WTC11 (cell line): ENCODE measurements around the gene MIEF2. TPM values are rescaled to one million over a fixed set of nuclear protein-coding genes. Genes with fewer than 3 reads are reported as not detected.

Experiments
- ATAC-seq: fragments of 200-7000 bp; cut with Tn5 transposase; 2 replicates; pipeline ENCODE4 v1.10.0; 2021; ENCODE audit warnings: mild to moderate bottlenecking, moderate library complexity
- CTCF ChIA-PET: fragments of 300-600 bp; sonication (Branson Sonifier 250); formaldehyde crosslinking; loops from one replicate; lab custom pipeline; 2021; ENCODE audit warnings: antibody characterized with exemption; lab: Charles Lee
- POLR2A ChIA-PET: fragments of 350-600 bp; sonication (Branson Sonifier 250); formaldehyde crosslinking; loops from one replicate; lab custom pipeline; 2021; ENCODE audit warnings: antibody characterized with exemption; lab: Charles Lee
- DNase-seq: peaks from one replicate; pipeline ENCODE4 v3.0.0; 2021; ENCODE audit warnings: low spot score
- H3K27ac Mint-ChIP-seq: 2 replicates; pipeline ENCODE4 v1.8.0; 2021; ENCODE audit warnings: mixed read lengths
- H3K27me3 Mint-ChIP-seq: 2 replicates; pipeline ENCODE4 v1.8.0; 2021; ENCODE audit warnings: low read depth, mild to moderate bottlenecking, moderate library complexity, mixed read lengths
- H3K36me3 Mint-ChIP-seq: 2 replicates; pipeline ENCODE4 v1.8.0; 2021; ENCODE audit warnings: mixed read lengths
- H3K4me1 Mint-ChIP-seq: 2 replicates; pipeline ENCODE4 v1.8.0; 2022; ENCODE audit warnings: mixed read lengths
- H3K4me3 Mint-ChIP-seq: 2 replicates; pipeline ENCODE4 v1.8.0; 2021; ENCODE audit warnings: mild to moderate bottlenecking, moderate library complexity, mixed read lengths
- H3K9me3 Mint-ChIP-seq: 2 replicates; pipeline ENCODE4 v1.8.0; 2021; ENCODE audit warnings: mixed read lengths
- ATF2 ChIP-seq: sonication (generic); formaldehyde crosslinking; IDR thresholded peaks from 2 replicates; pipeline ENCODE4 v1.8.1; 2022; ENCODE audit warnings: low read depth, missing genetic modification reagents, borderline replicate concordance
- ATF3 ChIP-seq: sonication (generic); formaldehyde crosslinking; conservative IDR thresholded peaks from 2 replicates; pipeline ENCODE4 v1.8.1; 2022; ENCODE audit warnings: mild to moderate bottlenecking, missing genetic modification reagents
- CBFB ChIP-seq: sonication (generic); formaldehyde crosslinking; IDR thresholded peaks from 2 replicates; pipeline ENCODE4 v1.8.1; 2022; ENCODE audit warnings: mild to moderate bottlenecking, low read depth, missing genetic modification reagents
- CTCF ChIP-seq: fragments of 200-600 bp; IDR thresholded peaks from 2 replicates; pipeline ENCODE4 v1.8.0; 2022; ENCODE audit warnings: antibody characterized with exemption
- E2F4 ChIP-seq: sonication (generic); formaldehyde crosslinking; IDR thresholded peaks from 2 replicates; pipeline ENCODE4 v1.8.1; 2022; ENCODE audit warnings: low read depth, mild to moderate bottlenecking, moderate library complexity, missing genetic modification reagents, borderline replicate concordance
- E2F5 ChIP-seq: sonication (generic); formaldehyde crosslinking; IDR thresholded peaks from 2 replicates; pipeline ENCODE4 v1.8.1; 2022; ENCODE audit warnings: mild to moderate bottlenecking, moderate library complexity, missing genetic modification reagents
- ELF4 ChIP-seq: sonication (generic); formaldehyde crosslinking; IDR thresholded peaks from 2 replicates; pipeline ENCODE4 v1.8.1; 2022; ENCODE audit warnings: low read depth, mild to moderate bottlenecking, moderate library complexity, missing genetic modification reagents
- ETV6 ChIP-seq: sonication (generic); formaldehyde crosslinking; IDR thresholded peaks from 2 replicates; pipeline ENCODE4 v1.8.1; 2022; ENCODE audit warnings: mild to moderate bottlenecking, missing genetic modification reagents
- GRHL2 ChIP-seq: fragments of 250-450 bp; sonication (Bioruptor Pico); IDR thresholded peaks from 2 replicates; pipeline ENCODE4 v1.8.0; 2022; ENCODE audit warnings: mild to moderate bottlenecking, moderate library complexity; ENCODE audit not compliant: insufficient replicate concordance, severe bottlenecking
- HMGA2 ChIP-seq: fragments of 250-450 bp; sonication (Bioruptor Pico); IDR thresholded peaks from 2 replicates; pipeline ENCODE4 v1.4.0; 2021; ENCODE audit warnings: mild to moderate bottlenecking, moderate library complexity
- IRF2 ChIP-seq: sonication (generic); formaldehyde crosslinking; IDR thresholded peaks from 2 replicates; pipeline ENCODE4 v1.8.0; 2022; ENCODE audit warnings: low read depth, missing genetic modification reagents, borderline replicate concordance
- NFATC4 ChIP-seq: fragments of 250-450 bp; sonication (Bioruptor Pico); IDR thresholded peaks from 2 replicates; pipeline ENCODE4 v1.9.0; 2021; ENCODE audit warnings: mild to moderate bottlenecking
- RELA ChIP-seq: sonication (generic); formaldehyde crosslinking; IDR thresholded peaks from 2 replicates; pipeline ENCODE4 v1.8.1; 2022; ENCODE audit warnings: missing genetic modification reagents, mild to moderate bottlenecking, borderline replicate concordance
- SMAD3 ChIP-seq: sonication (generic); formaldehyde crosslinking; IDR thresholded peaks from 2 replicates; pipeline ENCODE4 v1.8.0; 2022; ENCODE audit warnings: missing genetic modification reagents, mild to moderate bottlenecking, borderline replicate concordance
- SMAD4 ChIP-seq: sonication (generic); formaldehyde crosslinking; IDR thresholded peaks from 2 replicates; pipeline ENCODE4 v1.8.0; 2022; ENCODE audit warnings: mild to moderate bottlenecking, missing genetic modification reagents
- SP1 ChIP-seq: sonication (generic); formaldehyde crosslinking; conservative IDR thresholded peaks from 2 replicates; pipeline ENCODE4 v1.8.1; 2022; ENCODE audit warnings: missing genetic modification reagents
- TEAD1 ChIP-seq: sonication (generic); formaldehyde crosslinking; IDR thresholded peaks from 2 replicates; pipeline ENCODE4 v1.8.0; 2022; ENCODE audit warnings: mild to moderate bottlenecking, missing genetic modification reagents
- ZBTB21 ChIP-seq: sonication (generic); formaldehyde crosslinking; IDR thresholded peaks from 2 replicates; pipeline ENCODE4 v1.8.1; 2023; ENCODE audit warnings: mild to moderate bottlenecking, missing genetic modification reagents, borderline replicate concordance
- ZMAT4 ChIP-seq: fragments of 250-450 bp; sonication (Bioruptor Pico); IDR thresholded peaks from 2 replicates; pipeline ENCODE4 v1.9.0; 2021; ENCODE audit warnings: mild to moderate bottlenecking
- ZNF121 ChIP-seq: sonication (generic); formaldehyde crosslinking; IDR thresholded peaks from 2 replicates; pipeline ENCODE4 v1.8.0; 2023; ENCODE audit warnings: missing genetic modification reagents
- ZNF219 ChIP-seq: sonication (generic); formaldehyde crosslinking; IDR thresholded peaks from 2 replicates; pipeline ENCODE4 v1.8.0; 2023; ENCODE audit warnings: missing genetic modification reagents, mild to moderate bottlenecking, borderline replicate concordance
- ZNF317 ChIP-seq: sonication (generic); formaldehyde crosslinking; IDR thresholded peaks from 2 replicates; pipeline ENCODE4 v1.8.1; 2023; ENCODE audit warnings: low read depth, mild to moderate bottlenecking, moderate library complexity, missing genetic modification reagents, borderline replicate concordance
- ZNF416 ChIP-seq: fragments of 250-450 bp; sonication (Bioruptor Pico); IDR thresholded peaks from 2 replicates; pipeline ENCODE4 v1.9.0; 2021; ENCODE audit warnings: mild to moderate bottlenecking, inconsistent platforms
- total RNA-seq: library from RNA; stranded (reverse); gene quantifications from 3 replicates; pipeline ENCODE4 v1.2.3, GENCODE V29; 2021

MIEF2 gene
- total RNA-seq, 1 experiment from 2014 or later = 18.8 TPM

GRCh38 chr17:18309202-18309601, 48.7 kb downstream of the MIEF2 start:
- ATAC-seq (no peak), DNase-seq (no peak)
- Mint-ChIP-seq H3K27ac (no peak overlapping the region), H3K9me3 (no peaks in the 10 kb centered on the region), H3K27me3 (no peaks in the 10 kb centered on the region), H3K4me3 (no peak overlapping the region), H3K4me1 (peaks cover 21% of the 10 kb centered on the region), H3K36me3 (peaks cover 60% of the 10 kb centered on the region)
- ChIA-PET POLR2A (no interaction called here), CTCF (no interaction called here)
- TF ChIP-seq SMAD4 (CRISPR knock-in tag) (no peak), ZBTB21 (CRISPR knock-in tag) (no peak), GRHL2 (CRISPR knock-in tag) (no peak), ZNF121 (CRISPR knock-in tag) (no peak), ETV6 (CRISPR knock-in tag) (no peak), ATF2 (CRISPR knock-in tag) (no peak), IRF2 (CRISPR knock-in tag) (no peak), ZNF317 (CRISPR knock-in tag) (no peak), SP1 (no peak), TEAD1 (CRISPR knock-in tag) (no peak), ZMAT4 (CRISPR knock-in tag) (no peak), NFATC4 (CRISPR knock-in tag) (no peak), CTCF (no peak), ATF3 (no peak), ZNF219 (no peak), CBFB (CRISPR knock-in tag) (no peak), ZNF416 (CRISPR knock-in tag) (no peak)

GRCh38 chr17:18314059-18314730, 53.7 kb downstream of the MIEF2 start:
- ATAC-seq = no peak; the same call in 1 of the 2 replicates
- H3K36me3 Mint-ChIP-seq = peaks cover 38% of the 10 kb centered on the region
- ChIA-PET CTCF (interaction anchor here (0.7 to 1.2 kb wide), 2 partner anchors 10 to 49 kb away, joined by 4 to 5 read pairs; partner anchors contain the start of gene SHMT1), POLR2A (interaction anchor here (0.9 kb wide), 1 partner anchor 14 kb away, joined by 4 read pairs; no protein-coding TSS in a partner anchor)
- H3K27me3 Mint-ChIP-seq = no peaks in the 10 kb centered on the region; the same call in 1 of the 2 replicates
- no peak for DNase-seq
- H3K27ac Mint-ChIP-seq = peak overlapping the region; percentile 100
- peak overlapping the region; percentile 94 for H3K4me3 Mint-ChIP-seq
- no peaks in the 10 kb centered on the region for H3K9me3 Mint-ChIP-seq
- peaks cover 46% of the 10 kb centered on the region for H3K4me1 Mint-ChIP-seq
- TF ChIP-seq HMGA2 (CRISPR knock-in tag) = no peak
- TF ChIP-seq E2F5 = no peak
- TF ChIP-seq ZNF121 (CRISPR knock-in tag) = peak; percentile 82
- TF ChIP-seq ELF4 (CRISPR knock-in tag) = no peak
- TF ChIP-seq E2F4 (CRISPR knock-in tag) = peak; percentile 78
- 0 out of 2 replicates have a peak, but pooled peaks have one; percentile 38 for TF ChIP-seq RELA
- TF ChIP-seq SMAD3 (CRISPR knock-in tag) = 0 out of 2 replicates have a peak, but pooled peaks have one; percentile 29
- TF ChIP-seq ATF2 (CRISPR knock-in tag) = no peak
